GM19468 (cell line): Measurements from ENCODE around the gene TAX1BP1.
"Not testable (repeated sequence)": the region's sequence is repeated elsewhere in the genome, so short reads cannot be mapped to it uniquely, and the experiment has no call there.

Source experiments
- ATAC-seq: cut with Tn5 transposase; IDR thresholded peaks from one replicate; pipeline ENCODE4 v1.9.1; 2021; ENCODE audit warnings: mild to moderate bottlenecking, moderate library complexity, moderate number of reproducible peaks; ENCODE audit not compliant: unreplicated experiment; ENCODE audit errors: extremely low read depth

Gene TAX1BP1

DNA sequence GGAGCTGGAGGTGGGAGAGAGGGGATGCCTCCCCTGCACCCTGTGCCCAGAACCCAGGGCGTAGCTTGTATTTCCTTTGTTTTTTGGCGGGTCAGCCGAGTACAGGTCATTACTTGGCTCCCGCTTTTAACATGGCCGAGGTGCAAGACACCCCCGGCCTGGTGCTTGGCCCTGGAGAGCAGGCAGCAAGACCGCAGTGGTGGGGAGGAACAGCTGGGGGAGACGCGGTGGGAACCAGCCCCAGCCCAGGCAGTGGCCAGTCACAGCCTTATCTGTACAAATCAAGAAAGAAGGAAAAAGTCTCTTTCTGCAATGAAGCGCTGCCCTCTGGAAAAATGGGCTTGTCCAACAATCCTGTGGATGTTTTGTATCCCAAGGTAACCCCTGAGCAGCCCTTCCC, 99.1 kb downstream of the TAX1BP1 start:
- no peak for ATAC-seq

DNA sequence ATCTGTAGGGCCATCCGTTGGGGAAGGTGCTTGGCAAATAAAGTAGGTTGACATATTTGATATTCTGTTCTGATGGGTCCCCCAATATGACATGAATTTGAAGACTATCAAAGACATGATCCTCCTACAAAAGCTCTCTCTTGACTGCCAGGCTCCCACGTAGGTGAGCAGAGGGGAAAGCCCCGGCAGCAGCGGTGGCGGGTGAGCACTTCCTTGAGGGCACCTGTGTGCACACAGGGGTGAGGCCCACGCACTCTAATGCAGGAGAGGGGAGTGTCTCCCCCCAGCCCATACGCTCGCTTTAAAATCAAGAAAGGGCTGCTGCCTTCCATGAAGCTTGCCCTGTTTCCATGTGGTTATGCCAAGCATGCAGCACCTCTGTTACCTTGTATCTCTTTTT, 100.4 kb downstream of the TAX1BP1 start:
- ATAC-seq = no peak

DNA sequence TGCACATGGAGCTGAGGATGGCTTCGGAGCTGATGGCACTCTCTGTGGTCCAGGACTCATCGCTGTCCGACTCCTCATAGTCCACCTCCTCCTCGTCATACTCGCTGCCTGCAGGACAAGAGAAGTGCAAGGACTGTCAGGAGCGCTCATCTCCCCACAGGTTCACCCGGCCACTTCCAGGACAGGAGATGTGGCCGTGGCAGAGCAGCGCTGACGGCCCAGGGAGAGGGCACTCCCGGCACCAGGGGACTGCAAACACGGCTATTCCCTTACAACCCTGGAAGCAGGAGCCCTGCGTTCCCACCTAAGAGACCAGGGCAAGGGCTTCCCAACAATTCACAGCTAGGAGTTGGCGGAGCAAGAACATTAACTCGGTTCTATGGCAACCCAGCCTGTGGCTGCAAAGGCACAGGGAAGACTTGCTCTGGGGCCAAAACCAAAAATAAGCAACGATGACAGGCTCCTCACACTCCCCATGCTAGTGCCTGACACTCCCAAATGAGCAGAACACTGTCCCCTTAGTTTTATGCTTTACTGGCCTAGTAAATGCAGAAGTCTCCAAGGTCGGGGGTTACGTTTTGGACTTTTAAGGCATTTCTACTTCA, 100.9 kb downstream of the TAX1BP1 start:
- no peak for ATAC-seq

DNA sequence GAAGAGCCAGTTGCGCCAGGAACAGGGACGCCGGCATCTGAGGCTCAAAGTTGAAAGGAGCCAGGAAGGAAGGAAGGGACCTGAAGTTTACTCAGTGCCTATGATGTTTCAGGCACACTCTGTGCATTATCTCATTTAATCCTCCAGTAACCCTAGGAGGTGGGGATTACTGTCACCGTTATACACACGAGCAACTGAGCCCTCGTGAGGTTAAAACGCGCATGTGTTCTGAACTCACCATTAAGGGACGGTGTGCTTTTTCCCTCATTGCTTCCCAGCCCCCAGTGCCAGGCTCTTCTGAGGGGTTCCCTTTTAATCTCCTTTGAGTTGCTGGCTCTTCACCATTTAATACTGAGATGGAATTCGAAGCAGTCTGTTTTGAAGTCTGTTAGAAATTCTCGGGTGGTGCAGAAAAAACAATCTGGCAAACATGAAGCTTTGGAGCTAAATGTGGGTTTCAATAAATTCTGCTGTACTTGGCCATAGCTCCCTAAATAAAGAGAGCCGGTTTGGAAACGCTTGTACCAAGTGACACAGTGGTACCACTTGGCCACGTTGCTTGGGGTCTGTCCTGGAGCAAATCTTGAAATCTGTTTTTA, 102.2 kb downstream of the TAX1BP1 start:
- no peak for ATAC-seq

DNA sequence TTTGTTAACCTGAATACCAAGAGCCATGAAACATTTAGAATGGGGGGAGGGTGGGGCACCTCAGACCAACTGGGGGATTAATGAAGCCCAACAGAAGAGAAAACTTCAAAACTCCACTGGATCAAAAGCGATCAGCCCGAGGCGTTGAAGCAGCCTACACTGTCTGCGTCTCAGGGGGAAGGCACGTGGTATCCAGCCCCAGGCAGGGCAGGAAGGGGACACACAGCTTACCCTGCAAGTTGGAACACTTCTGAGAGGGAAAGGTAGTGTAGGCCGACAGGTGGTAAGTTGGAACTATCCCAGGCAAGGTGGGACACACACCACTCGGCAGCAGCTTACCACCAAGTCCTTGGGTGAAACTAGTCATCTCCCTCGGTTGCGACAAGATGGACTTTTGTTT, 102.9 kb downstream of the TAX1BP1 start:
- no peak for ATAC-seq

DNA sequence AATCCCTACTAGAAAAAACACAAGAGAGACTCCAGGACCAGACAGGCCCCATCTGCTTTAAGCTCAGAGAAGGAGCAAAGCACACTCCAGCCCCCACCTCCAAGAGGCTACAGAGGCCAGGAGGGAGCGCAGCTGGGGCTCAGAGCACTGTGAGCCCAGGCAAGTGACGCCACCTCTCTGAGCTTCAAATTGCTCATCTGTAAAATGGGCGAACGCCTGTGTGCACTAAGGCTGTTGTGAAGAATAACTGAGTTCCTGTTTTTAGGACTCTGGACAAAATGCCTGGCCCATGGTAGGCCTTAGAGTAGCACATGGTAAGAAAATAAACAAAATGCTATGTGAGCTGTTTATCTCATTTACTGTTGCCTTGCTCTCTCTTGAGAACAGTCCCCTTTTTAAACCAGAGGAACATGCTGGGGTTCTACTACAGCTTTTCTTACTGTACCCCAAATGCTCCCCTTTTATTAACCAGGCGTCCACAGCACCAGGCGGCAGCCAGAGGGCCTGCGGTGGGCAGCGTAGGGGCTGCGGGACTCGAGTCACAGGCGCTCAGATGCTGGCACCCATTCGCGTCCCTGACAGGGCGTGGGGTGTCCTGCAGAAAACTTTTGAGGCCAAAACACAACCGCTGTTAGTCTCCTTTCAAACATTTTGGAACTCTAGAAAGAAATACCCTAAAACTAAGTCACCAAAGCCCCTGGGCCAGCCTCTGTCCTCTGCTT, 103.8 kb downstream of the TAX1BP1 start:
- ATAC-seq = no peak

DNA sequence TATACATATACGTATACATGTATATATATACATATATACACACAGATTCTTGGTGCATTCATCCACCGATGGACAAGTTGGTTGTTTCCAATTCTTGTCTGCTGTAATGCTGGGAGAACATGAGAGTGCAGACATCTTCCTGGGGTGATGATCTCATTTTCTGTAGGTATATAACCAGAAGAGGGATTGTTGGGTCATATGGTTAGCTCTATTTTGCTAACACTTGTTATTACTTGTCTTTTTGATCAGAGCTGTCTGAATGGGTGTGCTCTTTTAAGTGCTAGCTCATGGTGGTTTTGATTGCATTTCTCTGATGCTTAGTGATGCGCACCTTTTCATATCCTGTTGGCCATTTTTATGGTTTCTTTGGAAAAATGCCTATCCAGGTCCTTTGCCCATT, 106.4 kb downstream of the TAX1BP1 start:
- no peak for ATAC-seq

DNA sequence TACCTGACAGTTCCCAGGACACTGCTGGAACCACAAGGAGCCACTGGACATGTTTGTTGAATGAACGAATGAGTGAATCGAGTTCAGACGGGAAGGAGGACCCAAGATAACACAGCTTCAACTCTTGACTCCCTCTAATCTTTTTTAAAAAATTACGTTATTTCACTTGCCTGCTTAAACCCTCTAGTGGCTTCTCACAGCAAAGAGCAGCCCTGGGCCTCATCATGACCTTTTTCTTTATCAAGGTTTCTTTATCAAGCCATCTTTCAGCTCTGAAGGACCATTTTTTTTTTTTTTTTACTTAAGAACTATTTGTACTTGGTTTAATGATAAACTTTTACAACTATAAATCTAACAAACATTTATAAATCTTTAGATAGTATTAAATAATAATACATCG, 110.6 kb downstream of the TAX1BP1 start:
- ATAC-seq = no peak

DNA sequence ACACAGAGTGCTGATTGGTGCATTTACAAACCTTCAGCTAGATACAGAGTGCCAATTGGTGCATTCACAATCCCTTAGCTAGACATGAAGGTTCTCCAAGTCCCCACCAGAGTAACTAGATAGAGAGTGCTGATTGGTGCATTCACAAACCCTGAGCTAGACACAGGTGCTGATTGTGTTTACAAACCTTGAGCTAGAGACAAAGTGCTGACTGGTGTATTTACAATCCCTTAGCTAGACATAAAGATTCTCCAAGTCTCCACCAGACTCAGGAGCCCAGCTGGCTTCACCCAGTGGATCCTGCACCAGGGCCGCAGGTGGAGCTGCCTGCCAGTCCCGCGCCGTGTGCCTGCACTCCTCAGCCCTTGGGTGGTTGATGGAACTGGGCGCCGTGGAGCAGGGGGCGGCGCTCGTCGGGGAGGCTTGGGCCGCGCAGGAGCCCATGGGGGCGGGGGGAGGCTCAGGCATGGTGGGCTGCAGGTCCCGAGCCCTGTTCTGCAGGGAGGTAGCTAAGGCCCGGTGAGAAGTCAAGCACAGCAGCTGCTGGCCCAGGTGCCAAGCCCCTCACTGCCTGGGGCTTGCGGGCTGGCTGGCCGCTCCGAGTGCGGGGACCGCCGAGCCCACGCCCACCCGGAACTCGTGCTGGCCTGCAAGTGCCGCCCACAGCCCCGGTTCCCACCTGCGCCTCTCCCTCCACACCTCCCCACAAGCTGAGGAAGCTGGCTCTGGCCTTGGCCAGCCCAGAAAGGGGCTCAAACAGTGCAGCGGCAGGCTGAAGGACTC, 116.9 kb downstream of the TAX1BP1 start:
- ATAC-seq = not testable (repeated sequence)

DNA sequence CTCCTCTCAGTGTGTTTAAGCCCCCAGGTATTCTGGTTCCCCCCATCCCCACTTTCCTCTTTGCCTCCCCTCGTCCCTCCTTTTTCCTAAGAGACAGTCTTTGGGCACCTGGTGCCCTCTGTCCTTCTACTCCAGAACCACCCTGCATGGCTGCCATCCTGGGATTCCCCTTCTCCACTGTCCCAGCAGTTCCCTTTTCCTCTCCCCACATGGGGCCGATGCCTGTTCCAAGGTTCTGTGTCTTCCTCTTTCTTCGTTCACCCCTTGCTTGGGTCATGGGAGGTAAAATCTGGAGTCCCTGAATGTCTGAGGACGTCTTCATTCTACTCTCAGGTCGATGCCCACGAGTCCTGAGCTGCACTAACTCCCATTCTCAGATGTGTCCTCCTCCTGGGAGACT, 120.8 kb downstream of the TAX1BP1 start:
- ATAC-seq = no peak

DNA sequence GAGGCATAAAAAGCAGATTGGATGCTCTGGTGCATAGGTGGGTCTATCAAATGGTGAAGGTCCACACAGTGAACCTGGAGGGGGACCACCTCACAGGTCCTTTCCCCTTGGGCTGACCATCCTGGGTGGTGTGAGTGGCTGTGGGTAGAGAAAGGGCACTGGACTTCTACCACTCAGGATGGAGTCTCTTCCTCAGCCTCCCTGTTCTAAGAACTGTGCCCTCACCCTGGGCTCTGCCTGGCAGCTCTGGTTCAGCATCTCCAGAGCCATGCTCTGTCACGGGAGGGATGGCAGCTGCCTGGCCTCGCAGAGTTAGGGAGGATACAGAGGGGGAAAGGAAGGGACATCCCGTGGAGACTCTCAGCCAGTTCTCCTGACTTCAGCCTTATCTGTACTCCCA, 121.8 kb downstream of the TAX1BP1 start:
- no peak for ATAC-seq

DNA sequence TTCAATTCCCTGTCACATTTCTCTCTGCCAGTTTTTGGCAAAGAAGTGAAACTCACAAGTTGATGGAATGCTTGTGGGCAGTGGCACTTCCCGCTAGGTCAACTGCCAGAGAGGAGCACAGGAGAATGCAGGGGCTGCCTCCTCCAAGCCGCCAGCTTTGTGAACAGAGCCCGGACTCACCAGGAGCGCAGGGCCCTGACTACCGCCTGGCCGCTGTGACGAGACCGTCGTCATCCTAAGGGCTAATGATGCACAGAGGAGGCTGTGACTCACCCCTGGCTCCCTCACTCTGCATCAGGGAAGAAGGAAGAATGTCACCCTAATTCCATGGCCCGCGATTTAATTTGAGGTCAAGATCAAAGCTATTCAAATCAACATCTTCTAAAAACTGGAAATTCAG, 123.9 kb downstream of the TAX1BP1 start:
- no peak for ATAC-seq

DNA sequence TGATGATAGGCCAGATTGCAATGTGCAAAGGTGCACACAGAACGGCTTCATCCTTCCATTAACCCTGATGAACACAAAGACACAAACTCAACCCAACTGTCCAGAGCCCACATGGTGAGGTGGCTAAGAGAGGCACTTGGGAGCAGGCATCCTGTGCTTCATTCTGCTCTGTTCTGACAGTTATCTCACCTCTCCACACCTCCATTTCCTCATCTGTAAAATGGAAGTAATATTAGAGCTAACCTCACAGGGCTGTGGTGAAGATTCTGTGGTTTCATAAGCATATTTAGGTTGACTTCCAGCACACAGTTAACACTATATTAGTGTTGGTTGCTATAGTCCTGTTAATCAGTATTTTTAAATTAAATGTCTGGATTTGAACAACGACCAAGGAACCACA, 126.3 kb downstream of the TAX1BP1 start:
- no peak for ATAC-seq

DNA sequence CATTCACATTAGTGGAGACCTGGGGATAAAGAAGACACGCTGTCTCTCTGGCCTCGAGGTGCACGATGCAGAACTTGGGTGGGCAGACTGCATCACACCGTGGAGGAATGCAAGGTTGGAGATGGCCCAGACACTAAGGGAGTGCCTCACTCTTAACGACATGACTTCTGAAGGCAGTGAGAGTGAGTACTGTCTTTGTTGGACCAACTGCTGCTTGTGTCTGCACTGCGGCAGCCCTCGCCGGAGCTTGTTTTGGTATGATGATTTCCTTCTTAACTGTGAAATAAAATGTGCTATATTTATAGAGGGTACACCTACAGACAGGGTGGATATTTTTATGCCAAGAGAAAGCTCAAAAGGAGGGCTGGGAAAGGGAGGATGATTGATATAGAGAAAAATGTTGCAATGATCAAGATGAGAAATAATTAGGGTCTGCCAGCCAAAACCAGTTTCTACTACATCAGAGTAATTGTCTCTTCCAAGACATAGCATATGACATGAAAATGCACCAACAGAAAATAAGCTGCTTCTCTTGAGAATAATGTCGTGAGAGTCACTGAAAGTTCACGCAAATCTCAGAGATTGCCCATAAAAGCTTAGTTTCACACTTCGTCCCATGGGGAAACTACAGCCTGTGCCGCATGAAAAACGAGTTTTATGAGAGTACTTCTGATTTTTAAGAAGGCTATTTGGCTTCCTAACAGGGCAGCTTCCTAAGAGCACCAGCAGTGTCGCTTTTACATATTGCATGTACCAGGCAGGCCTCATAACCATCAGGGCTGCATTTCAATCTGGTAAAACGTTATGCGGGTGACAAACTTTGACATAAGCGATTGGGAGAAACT, 127.1 kb downstream of the TAX1BP1 start:
- no peak for ATAC-seq

DNA sequence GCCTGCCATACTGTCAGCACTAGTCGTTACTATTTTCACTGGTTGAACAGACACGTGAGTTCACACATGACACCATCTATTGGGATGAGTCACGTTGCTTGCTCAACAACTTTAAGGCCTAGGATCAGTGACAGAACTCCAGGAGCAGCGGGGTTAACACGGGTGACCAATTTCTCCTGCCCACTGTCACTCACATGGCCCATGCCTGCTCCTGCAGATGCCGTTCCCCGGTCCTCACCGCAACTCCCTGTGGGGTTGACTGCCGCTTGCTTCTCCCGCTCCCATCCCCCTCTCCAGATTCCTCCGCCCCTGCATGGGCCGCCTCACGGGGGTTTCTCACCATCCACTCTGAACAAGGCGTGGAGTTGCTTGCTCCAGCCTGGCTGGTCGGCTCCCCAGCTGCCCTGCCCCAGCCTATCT, 128.2 kb downstream of the TAX1BP1 start:
- ATAC-seq = no peak

DNA sequence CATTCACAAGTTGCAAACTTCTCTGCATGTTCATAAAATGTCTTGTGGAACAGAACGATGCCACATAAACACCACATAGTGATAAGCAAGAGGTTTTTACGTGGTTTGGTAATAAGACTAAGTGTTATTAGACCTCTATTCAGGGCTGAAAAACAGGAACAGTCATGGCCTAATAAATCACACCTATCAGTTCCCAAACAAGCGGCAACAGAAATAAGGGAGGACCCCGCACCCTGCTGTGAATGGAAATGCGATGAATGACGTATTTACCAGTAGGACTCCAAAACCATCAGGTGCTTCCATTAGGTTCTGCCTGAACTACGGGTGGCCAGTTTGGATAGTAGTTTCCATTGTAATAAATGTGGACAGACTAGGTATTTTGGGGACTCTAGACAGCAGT, 129.1 kb downstream of the TAX1BP1 start:
- no peak for ATAC-seq

DNA sequence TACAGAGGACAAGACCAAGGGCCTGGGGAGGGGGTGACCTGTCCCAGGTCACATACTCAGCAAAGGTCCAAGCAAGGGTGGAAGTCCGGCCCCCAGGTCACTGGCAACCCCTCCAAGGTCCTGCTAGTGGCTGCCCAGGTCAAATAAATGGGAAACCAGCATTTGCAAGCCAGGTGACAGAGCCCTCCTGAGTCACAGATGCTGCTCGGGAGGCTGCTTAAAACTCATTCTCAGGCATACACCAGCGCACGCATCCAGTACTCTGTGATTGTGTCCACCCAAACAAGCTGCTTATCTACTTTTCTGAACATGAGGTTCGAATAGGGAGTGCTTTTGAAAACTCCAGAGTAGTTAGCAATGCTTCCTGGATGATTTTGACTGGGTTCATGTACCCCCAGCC, 130.6 kb downstream of the TAX1BP1 start:
- ATAC-seq = no peak

DNA sequence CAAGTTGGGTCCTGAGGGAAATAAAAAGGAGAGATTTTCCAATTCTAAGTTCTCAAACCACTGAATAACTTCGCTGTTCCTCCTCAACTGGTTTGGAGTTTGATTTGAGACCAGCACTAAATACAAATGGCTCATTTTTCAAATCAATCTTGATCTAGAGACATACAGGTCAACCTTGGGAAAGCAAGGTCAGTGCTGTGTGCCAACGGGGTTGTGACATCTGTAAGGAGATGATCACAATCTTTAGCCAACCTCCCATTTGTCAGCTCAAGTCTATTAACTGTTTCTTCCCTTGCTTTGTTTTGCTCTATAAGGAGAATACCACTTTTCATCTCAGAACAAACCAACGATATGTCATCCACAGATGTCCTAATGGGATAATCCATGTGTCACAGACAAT, 131.1 kb downstream of the TAX1BP1 start:
- ATAC-seq = no peak

DNA sequence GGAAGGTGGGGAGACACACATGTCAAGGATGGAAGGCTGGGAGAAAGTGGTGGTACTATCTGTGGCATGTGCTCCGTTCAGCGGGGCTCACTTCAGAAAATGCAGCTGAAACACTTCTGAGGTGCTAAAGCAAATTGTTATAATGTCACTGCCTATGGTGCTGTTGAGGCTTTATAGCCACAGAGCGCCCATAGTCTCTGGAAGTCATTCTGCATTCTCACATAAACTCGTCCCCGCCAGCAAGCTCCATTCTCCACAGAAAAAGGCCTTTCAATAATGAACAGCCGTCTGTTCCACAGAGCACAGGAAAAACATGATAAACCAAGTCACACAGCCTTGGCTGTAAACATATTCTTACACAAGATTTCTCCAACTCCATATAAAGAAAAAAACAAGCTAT, 131.9 kb downstream of the TAX1BP1 start:
- ATAC-seq = no peak
